HG03432 (cell line): ENCODE data around the gene HELZ2.
A peak's percentile ranks its signal among the peaks of the same experiment; 100 is the strongest.
"Not testable (repeated sequence)": the region's sequence is repeated elsewhere in the genome, so short reads cannot be mapped to it uniquely, and the experiment has no call there.

Experiments used
- ATAC-seq: cut with Tn5 transposase; IDR thresholded peaks from one replicate; pipeline ENCODE4 v1.9.1; 2021; ENCODE audit warnings: mild to moderate bottlenecking, moderate library complexity; ENCODE audit not compliant: unreplicated experiment

Gene HELZ2, protein sequence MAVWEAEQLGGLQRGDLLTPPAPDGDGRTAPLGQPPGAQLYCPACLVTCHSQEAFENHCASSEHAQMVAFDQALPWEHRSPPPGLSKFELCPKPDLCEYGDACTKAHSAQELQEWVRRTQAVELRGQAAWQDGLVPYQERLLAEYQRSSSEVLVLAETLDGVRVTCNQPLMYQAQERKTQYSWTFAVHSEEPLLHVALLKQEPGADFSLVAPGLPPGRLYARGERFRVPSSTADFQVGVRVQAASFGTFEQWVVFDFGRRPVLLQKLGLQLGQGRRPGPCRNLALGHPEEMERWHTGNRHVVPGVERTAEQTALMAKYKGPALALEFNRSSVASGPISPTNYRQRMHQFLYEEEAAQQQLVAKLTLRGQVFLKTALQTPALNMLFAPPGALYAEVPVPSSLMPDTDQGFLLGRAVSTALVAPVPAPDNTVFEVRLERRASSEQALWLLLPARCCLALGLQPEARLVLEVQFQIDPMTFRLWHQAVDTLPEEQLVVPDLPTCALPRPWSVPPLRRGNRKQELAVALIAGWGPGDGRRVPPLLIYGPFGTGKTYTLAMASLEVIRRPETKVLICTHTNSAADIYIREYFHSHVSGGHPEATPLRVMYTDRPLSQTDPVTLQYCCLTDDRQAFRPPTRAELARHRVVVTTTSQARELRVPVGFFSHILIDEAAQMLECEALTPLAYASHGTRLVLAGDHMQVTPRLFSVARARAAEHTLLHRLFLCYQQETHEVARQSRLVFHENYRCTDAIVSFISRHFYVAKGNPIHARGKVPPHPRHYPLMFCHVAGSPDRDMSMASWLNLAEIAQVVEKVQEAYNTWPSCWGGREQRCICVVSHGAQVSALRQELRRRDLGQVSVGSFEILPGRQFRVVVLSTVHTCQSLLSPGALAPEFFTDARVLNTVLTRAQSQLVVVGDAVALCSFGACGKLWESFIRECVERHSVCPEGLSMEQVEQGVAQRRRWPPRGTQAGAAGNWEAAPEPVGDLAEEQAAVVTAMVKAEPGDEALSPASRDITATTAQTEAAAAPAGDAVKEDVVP (N-terminal part only)

DNA sequence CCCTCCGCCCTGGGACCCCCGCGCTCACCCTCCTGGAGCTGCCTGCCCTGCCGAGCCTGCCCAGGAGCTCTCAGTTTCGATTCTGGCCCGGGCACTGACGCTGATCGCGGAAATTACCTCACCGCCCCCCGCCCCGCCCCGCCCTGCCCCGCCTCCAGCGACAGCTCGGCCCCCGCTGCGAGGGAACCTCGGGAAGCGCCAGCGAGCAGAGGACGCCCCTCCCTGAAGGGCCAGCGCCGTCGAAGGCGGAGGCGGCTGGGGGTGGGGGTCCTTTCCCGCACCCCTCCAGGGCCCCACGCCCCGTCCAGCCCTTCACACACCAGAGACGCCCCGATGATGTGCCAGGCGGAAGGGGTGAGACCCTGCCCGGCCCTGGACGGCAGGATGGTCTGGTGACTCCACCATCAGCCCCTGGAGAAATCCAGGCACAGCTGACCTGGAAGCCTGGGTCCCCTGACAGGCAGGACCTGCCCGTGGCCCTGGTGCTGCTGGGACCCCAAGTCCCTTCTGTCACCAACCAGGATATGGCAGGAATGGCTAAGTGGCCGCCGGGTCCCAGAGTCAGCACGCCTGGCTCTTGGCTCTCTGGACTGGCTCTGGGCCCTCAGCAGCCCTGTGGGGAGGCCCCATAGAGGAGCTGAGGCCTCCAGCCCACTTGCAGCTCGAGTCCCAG lies at the start of gene HELZ2:
TSS of gene HELZ2 (minus strand) at position 84 of the 673 bp plus-strand sequence. CDS start 1,854 bp downstream, outside the sequence.
- peak; percentile 67 for ATAC-seq

DNA sequence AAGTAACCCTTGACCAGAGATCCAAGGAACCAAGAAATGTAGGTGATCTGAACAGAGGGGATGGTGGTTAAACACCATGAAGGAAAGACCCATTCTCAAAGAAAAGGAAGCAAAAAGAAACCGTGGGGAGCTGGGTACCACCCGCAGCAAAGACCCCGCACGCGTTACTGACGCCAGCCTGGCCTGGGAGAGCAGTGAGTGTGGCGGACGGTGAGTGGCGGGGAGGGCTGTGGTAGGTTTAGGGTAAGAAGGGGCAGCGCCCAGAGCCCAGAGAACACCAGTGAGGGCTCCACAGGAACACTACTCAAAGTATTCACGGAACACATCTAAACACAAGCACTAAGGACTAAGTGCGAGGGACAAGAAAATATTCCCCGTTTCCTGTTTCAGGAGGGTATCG lies 48.7 kb upstream of the HELZ2 start:
- ATAC-seq = no peak

DNA sequence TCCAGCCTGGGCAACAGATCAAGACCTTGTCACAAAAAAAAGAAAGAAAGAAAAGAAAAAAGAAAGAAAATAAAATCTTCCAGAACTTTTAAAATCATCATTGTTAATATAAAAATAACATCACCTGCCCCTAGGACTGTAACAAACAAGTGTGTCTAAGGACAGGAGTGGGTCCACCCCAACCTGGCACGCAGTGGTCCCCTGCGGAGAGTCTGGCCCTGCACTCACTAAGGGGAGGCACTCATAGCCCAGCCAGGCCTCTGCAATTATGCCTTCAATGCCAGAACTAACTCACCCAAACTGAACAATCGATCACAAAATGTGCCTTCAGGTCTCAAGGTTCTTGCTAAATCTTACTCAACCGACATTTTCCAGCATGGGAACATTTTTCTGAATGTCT lies 48.1 kb upstream of the HELZ2 start:
- ATAC-seq = no peak

DNA sequence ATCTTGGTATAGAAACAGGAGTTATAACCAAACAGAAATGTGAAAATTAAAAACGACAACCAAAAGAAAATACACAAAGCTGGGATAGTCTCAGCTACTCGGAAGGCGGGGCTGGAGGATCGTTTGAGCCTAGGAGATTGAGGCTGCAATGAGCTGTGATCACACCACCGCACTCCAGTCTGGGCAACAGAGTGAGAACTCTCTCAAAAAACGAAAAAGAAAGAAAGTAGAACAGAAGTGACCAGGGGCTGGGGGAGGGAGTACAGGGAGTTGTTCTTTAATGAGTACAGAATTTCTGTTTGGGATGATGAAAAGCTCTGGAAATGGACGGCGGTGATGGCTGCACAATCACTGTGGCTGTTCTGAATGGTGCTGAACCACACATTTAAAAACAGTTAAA lies 47.0 kb upstream of the HELZ2 start:
- ATAC-seq = no peak

DNA sequence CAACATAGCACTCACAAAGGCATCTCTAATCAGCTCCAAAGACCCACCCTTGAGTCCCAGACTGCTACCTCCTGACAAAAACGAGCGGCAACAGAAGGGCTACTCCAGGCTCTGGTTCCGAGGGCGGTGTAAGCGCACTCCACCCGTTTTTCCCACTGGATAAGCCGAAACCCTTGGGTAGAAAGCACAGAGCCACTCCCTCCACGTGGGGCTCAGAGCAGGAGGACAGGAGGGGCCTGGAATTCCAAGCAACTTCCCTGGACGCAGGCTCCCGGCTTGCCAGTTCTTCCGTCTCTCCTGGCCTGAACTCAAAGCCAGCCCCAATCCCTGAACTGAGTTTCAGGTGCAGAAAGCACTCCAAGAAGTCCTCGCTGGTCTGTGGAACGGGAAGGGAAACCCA lies 45.5 kb upstream of the HELZ2 start:
- ATAC-seq = no peak

DNA sequence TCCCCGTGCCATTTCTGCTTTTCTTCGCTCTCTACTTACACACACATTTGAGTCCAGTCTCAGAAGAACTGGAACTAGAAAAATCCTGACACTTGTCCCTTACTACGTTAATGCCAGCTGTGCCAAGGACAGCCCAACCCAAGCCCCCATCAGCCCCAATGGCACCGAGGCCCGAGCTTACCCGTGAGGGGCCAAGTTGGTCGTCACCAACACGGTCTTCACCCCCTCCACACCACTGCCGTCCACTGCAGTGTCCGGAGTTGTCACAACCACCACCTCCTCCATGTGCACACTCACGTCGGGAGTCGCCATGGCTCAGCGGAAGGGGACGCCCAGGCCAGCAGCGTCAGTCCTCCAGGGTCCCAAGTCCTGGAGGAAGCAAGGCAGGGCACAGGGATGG lies 45.0 kb upstream of the HELZ2 start:
- ATAC-seq = no peak

DNA sequence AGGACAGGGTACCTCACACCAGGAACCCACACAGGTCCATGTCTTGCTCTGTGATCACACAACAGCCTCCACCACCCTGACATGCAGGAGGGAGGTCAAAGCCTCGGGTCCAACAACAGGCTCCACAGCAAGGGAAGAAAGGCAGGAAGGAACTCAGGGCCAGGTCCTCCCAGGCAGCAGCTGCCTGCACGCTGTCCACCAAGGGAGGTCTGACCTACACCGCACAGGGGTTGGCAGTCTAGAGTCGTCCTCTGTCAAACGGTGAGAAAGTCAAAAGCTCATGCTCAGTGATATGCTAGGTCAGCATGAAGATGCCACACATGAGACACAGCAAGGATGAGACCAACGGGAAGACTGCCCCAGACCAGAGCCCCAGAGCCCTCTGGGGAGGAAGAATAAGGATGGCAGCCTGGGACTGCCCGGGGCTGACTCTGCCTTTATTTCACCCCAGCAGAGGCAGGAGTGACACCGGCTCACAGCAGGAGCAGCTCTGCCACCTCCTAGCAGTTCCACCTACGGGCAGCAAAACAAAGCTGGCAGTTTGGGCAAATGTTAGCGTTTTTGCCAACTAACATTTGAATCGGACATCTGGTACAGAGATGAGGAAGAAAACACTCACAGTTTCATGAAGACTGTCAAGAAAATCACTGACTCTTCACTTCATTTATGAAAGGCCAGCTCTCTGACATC lies 44.4 kb upstream of the HELZ2 start:
- no peak for ATAC-seq

DNA sequence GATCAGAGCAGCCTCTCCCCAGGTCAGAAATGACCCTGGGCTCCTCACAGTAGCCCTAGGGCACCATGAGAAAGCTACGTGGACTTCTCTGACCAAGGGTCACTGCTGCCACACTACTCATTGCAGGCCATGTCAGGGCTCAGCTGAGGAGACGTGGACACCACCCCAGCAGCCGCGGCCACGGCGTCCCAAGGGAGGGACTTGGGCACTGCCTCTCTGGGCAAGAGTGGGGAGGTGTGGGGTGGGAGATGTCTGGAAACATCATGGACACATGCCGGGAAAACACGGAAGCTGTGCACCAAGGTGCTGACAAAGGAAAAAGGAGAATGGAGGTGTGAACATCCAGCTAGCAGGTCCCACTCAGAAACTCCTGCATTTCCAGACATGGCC lies 43.8 kb upstream of the HELZ2 start:
- no peak for ATAC-seq

DNA sequence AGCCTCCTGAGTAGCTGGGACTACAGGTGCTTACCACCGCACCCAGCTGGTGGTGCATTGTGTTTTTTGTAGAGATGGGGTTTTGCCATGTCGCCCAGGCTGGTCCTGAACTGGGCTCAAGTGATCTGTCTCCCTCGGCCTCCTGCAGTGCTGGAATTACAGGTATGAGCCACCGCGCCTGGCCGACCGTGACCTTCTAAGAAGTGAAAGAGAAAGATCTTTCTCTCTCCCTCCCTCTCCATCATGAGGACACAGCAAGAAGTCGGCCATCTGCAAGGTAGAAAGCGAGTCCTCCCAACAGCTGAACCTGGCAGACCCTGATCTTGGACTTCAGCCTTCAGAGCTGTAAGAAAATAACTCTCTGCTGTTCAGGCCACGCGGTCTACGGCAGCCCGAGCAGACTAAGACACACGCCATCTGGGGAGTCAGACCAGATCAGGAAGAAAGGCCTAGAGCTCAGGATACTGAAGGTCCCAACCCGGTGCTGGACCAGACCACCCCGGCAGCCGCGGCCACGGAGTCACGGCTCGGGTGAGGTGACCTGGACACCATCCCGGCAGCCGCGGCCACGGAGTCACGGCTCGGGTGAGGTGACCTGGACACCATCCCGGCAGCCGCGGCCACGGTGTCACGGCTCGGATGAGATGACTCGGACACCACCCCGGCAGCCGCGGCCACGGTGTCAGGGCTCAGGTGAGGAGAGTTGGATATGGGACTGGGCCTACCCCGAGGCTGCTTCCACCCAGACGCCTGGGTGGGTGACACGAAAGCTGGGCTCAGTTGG lies 43.2 kb upstream of the HELZ2 start:
- no peak for ATAC-seq

DNA sequence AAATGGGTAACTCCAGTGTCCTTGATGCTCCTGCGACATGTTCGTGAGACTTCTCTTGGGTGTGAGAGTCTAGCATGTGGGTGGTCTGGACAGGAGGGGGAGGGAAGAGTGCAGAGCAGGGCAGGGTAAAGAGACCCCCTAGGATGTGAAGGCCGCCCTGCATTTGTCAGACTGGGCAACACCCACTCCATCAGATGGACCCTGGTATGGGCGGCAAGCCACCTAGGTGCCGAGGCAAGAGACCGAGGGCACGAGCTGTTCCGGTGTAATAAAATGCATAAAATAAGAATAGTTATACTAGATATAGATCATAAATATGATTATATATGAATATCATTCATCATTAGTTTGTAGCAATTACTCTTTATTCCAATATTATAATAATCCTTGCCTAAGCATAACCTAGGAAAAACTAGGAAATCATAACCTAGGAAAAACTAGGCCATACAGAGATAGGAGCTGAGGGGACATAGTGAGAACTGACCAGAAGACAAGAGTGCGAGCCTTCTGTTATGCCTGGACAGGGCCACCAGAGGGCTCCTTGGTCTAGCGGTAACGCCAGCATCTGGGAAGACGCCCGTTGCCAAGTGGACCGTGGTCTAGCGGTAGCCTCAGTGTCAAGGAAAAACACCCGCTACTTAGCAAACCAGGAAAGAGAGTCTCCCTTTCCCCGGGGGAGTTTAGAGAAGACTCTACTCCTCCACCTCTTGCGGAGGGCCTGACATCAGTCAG lies 40.0 kb upstream of the HELZ2 start:
- not testable (repeated sequence) for ATAC-seq

DNA sequence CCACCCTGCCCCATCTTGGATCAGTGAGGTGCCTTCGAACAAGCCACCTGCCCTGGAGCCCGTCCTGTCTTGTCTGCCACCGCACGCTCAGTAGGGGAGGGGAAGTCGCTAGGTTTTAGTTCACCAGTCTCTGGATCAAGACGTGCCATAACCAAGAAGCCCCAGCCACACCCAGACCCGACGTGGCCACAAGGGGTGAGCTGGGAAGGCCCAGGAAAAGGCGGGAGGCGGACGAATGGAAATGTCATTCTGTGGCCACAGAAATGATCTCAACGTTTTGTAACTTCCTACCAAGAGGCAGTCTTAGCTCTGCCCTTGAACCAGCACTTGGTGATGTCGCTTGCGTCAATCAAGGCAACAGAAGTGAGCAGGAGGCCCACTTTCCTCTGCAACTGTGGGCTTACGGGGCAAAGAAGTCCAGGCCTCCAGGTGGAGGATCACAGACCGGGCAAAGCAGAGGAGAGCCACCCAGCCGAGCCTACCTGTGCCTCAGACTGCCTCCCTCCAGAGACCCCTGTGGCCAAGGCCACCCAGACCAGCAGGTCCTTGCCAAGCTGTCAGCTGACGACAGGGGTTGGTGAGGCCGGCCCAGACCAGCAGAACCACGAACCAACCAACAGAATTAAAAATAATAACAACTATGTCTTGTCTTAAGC lies 38.4 kb upstream of the HELZ2 start:
- ATAC-seq = no peak

DNA sequence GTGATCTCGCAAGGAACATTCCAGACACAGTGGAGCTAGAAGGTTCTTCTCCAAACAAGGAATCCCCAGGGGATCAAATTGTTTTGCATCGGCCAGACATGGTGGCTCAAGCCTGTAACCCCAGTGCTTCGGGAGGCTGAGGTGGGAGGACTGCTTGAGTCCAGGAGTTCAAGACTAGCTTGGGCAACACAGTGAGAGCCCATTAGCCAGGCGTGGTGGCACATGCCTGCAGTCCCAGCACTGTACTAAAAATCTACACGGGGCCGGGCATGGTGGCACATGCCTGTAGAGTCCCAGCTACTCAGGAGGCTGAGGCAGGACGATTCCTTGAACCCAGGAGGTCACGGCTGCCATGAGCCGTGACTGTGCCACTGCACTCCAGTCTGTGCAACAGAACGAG lies 37.6 kb upstream of the HELZ2 start:
- no peak for ATAC-seq

DNA sequence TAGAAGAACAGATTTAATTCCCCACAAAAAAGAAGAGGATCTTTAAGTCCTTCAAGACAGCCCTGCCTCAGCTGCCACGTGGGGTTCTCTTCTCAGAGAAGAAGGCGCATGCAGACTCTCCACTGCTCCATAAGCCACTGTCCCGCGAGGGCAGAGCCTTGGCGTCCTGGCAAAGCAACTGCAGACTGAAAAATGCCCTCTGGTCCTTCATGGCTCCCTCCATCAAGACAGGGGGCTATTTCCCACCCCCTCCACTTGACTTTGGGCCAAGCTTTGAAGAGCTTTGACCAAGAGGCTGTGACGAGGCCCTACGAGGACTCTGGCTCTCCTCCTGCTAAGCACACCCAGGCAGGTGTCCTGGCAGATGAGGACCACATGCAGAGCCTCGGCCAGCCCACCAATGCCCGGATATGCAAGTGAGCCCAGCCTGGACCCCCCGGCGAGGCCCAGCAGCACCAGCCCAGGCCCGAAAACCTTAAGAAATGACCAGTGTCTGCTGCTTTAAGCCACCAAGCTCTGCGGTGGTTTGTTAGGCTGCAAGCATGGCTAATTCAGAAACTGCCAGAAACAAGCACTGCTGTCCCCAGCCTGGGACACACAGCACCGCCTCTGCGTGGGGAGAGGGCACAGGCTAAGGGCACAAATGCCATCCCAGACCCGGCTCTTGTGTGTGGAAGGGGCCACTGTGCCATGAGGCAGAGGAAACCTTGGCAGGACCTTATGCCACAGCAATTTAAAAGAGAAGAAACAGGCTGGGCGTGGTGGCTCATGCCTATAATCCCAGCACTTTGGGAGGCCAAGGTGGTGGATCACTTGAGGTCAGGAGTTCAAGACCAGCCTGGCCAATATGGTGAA lies 36.8 kb upstream of the HELZ2 start:
- ATAC-seq = no peak

DNA sequence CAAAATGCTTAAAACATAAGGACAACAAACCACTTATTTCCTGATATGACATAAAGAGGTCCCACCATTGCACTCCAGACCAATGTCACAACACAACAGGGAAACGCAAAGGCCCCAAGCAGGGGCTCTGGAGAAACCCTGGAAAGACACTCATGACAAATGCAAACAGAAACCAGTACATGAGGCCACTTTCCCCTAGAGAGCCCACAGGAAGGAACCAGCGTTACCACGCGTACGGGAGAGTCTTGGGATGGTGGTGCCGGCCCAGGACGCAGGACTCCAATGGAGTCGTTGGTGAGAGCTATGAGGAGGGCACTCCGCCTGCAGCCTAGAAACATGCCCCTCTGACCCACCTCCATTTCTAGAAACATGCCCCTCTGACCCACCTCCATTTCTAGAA lies 32.6 kb upstream of the HELZ2 start:
- ATAC-seq = no peak

DNA sequence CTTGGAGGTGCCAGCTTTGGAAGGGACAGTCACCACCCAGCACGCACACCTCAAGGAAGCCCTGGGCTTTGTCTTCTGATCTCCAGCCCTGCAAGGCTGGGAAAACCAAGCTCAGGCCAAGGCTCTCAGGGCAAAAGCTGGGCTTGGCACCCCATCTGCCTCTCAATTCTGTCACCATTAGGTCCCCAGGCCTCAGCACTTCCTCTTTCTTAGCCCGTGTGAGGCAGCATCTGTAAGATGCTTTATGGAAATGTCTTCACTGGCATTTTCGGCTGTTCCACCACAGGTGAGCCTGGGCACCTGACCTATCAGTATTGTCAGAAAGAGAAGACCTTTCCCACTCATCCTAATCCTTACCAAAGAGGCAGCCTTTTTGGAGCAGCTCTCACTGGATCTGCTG lies 28.3 kb upstream of the HELZ2 start:
- ATAC-seq = no peak

DNA sequence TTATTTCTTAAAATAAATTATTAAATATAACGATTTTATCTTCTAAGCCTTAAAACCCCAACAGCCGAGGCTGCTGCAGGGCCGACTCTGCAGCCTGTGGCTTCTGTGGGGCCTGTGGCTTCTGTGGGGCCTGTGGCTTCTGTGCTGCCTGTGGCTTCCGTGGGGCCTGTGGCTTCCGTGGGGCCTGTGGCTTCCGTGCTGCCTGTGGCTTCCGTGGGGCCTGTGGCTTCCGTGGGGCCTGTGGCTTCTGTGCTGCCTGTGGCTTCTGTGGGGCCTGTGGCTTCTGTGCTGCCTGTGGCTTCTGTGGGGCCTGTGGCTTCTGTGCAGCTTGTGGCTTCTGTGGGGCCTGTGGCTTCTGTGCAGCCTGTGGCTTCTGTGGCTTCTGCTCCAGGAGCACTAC lies 27.6 kb upstream of the HELZ2 start:
- not testable (repeated sequence) for ATAC-seq

DNA sequence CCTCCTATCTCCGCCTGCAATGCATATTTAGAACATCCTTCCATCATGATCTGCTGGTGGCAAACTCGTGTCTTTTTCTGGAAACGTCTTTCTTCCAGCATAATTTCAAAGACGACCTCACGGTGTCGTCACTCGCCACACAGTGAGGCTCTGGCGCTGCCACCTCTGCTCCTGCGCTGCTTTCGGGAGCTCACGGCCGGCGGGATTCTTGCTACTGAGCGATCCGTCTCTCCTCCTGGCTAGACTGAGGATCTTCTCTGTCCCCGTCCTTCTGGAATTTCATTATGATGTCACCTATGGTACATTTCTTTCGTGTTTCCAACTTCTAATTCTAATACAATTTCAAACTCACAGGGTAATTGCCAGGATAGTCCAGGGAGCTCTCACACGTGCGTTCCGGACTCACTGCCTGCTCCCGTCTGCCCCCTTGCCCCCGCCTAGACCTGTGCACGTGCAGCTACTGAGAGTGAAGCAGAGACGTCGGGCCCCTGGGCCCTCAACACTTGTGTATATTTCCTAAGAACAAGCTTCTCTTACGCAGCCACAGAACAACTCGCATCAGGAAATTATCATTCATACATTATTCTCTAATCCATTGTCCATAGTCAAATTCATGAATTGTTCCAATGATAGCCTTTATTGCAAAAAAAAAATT lies 25.5 kb upstream of the HELZ2 start:
- no peak for ATAC-seq
